A549 (cell line): Measurements from ENCODE around the gene ABRAXAS1.

Source experiments
- BHLHE40 ChIP-seq: IDR thresholded peaks from 2 replicates; pipeline ENCODE4 v1.6.1; 2012; ENCODE audit warnings: low read depth, low read length, inconsistent platforms
- CBX2 ChIP-seq: fragments of 200-600 bp; sonication (generic); IDR thresholded peaks from 2 replicates; pipeline ENCODE4 v1.6.1; 2016; ENCODE audit warnings: low read depth, mild to moderate bottlenecking, borderline replicate concordance
- CTCF ChIP-seq: fragments of >200 bp; sonication (Bioruptor Twin); formaldehyde crosslinking; IDR thresholded peaks from 3 replicates; pipeline ENCODE4 v1.5.1; 2016
- EHMT2 ChIP-seq: fragments of 200-600 bp; sonication (generic); IDR thresholded peaks from 2 replicates; pipeline ENCODE4 v1.6.1; 2016; ENCODE audit warnings: antibody characterized with exemption, low read depth, mild to moderate bottlenecking, moderate library complexity
- ELK1 ChIP-seq: fragments of 150-350 bp; IDR thresholded peaks from 2 replicates; pipeline ENCODE4 v1.6.1; 2014; ENCODE audit warnings: low read depth, mild to moderate bottlenecking, low read length
- FOSB ChIP-seq: fragments of 250-450 bp; sonication (Bioruptor Pico); IDR thresholded peaks from 2 replicates; pipeline ENCODE4 v1.5.0; 2020; ENCODE audit warnings: mild to moderate bottlenecking, moderate library complexity
- MAFK ChIP-seq: fragments of 450-650 bp; IDR thresholded peaks from 2 replicates; pipeline ENCODE4 v1.6.1; 2014; ENCODE audit not compliant: partially characterized antibody
- MAZ ChIP-seq: fragments of 150-350 bp; IDR thresholded peaks from 2 replicates; pipeline ENCODE4 v1.6.1; 2014; ENCODE audit warnings: antibody characterized with exemption, low read depth, low read length, borderline replicate concordance
- PBX3 ChIP-seq: IDR thresholded peaks from 2 replicates; pipeline ENCODE4 v1.6.1; 2012
- POLR2A ChIP-seq: IDR thresholded peaks from 2 replicates; pipeline ENCODE4 v1.6.1; 2012; ENCODE audit warnings: mild to moderate bottlenecking, low read length
- RAD21 ChIP-seq, 2 experiments: fragments of >200 bp in 1 of 2; sonication (Bioruptor Twin) in 1 of 2; formaldehyde crosslinking in 1 of 2; IDR thresholded peaks in 1 of 2; conservative IDR thresholded peaks in 1 of 2; 2 replicates in 1 of 2; 3 replicates in 1 of 2; pipeline ENCODE4 v1.6.1; 2012 to 2018; ENCODE audit warnings: inconsistent platforms in 1 of 2
- RCOR1 ChIP-seq: fragments of 150-350 bp; IDR thresholded peaks from 2 replicates; pipeline ENCODE4 v1.6.1; 2014; ENCODE audit warnings: antibody characterized with exemption, low read length, low read depth
- REST ChIP-seq: fragments of 200-600 bp; sonication (generic); IDR thresholded peaks from 2 replicates; pipeline ENCODE4 v1.6.1; 2016; ENCODE audit warnings: antibody characterized with exemption, mild to moderate bottlenecking, moderate library complexity
- SREBF2 ChIP-seq: fragments of 450-650 bp; IDR thresholded peaks from 2 replicates; pipeline ENCODE4 v1.6.1; 2014; ENCODE audit warnings: mild to moderate bottlenecking, moderate library complexity

DNA sequence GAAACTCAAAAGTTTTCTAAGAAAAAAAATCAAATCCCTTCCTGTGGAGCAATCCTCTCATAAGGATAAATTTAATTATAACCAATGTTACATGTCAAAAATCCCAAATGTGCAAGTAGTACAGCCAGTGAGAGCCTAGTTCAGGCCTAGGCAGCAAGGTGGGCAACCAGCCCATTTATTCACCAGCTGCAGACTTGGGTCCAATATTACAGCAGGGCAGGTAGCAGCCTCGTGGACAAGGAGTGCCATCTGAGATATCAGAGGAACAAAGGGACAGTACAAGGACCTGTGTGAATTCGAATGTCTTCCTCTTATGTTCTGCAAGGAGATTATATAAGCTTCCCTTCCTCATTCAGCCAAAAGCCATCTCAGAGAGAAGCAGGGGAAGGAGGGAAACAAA lies 35.9 kb downstream of the ABRAXAS1 start:
- TF ChIP-seq EHMT2 = no peak
- no peak for TF ChIP-seq FOSB
- no peak for TF ChIP-seq CTCF
- TF ChIP-seq PBX3 = no peak
- TF ChIP-seq REST = no peak
- TF ChIP-seq BHLHE40 = no peak
- TF ChIP-seq ELK1 = no peak
- TF ChIP-seq MAZ = no peak
- no peak for TF ChIP-seq POLR2A
- TF ChIP-seq SREBF2 = no peak
- no peak for TF ChIP-seq CBX2
- TF ChIP-seq RCOR1 = no peak
- no peak for TF ChIP-seq RAD21 (conservative IDR thresholded peaks at IDR 0.05 in 1 of 2, IDR thresholded peaks at IDR 0.05 in 1 of 2)
- no peak for TF ChIP-seq MAFK
